Neural cell (in vitro differentiated cells): ENCODE results near the gene FAM78B. TPM values are rescaled to one million over a fixed set of nuclear protein-coding genes. Genes with fewer than 3 reads are reported as not detected.

Source experiments
- H2AFZ ChIP-seq: fragments of 200-600, 300-800 bp; sonication (generic), shearing (Covaris generic); 2 replicates; pipeline ENCODE4 v1.6.0; 2014; ENCODE audit warnings: low read depth, mild to moderate bottlenecking, antibody characterized with exemption, low read length, moderate library complexity
- H3F3A ChIP-seq: fragments of 200-600 bp; shearing (Covaris generic); 2 replicates; pipeline ENCODE4 v1.6.1; 2016; ENCODE audit warnings: mild to moderate bottlenecking, moderate library complexity, mixed read lengths, antibody characterized with exemption, low read length; ENCODE audit not compliant: insufficient read depth, poor library complexity, severe bottlenecking
- H3K27ac ChIP-seq: fragments of 200-600, 300-800 bp; sonication (generic), shearing (Covaris generic); 2 replicates; pipeline ENCODE4 v1.5.1; 2014; ENCODE audit warnings: mild to moderate bottlenecking, low read length, moderate library complexity
- H3K27me3 ChIP-seq: fragments of 300-800, 200-600 bp; sonication (generic), shearing (Covaris generic); 2 replicates; pipeline ENCODE4 v1.6.0; 2014; ENCODE audit warnings: mild to moderate bottlenecking, low read depth, low read length, moderate library complexity; ENCODE audit not compliant: insufficient read depth
- H3K36me3 ChIP-seq: fragments of 300-800, 200-600 bp; sonication (generic), shearing (Covaris generic); 2 replicates; pipeline ENCODE4 v1.5.1; 2014; ENCODE audit warnings: mild to moderate bottlenecking, antibody characterized with exemption, low read length, moderate library complexity; ENCODE audit not compliant: insufficient read depth
- H3K4me2 ChIP-seq: fragments of 300-800, 200-600 bp; sonication (generic), shearing (Covaris generic); 2 replicates; pipeline ENCODE4 v1.6.0; 2014; ENCODE audit warnings: mild to moderate bottlenecking, low read length
- H3K4me3 ChIP-seq: fragments of 300-800, 200-600 bp; sonication (generic), shearing (Covaris generic); 2 replicates; pipeline ENCODE4 v1.5.1; 2014; ENCODE audit warnings: mild to moderate bottlenecking, low read length, moderate library complexity
- H3K79me2 ChIP-seq: fragments of 200-600 bp; shearing (Covaris generic); replicated peaks from 2 replicates; pipeline ENCODE4 v1.6.0; 2014; ENCODE audit warnings: mild to moderate bottlenecking, low read length, moderate library complexity; ENCODE audit not compliant: insufficient read depth
- H3K9ac ChIP-seq: fragments of 300-800, 200-600 bp; sonication (generic), shearing (Covaris generic); 2 replicates; pipeline ENCODE4 v1.6.1; 2016; ENCODE audit warnings: mild to moderate bottlenecking, low read length, mixed read lengths
- H3K9me2 ChIP-seq: fragments of 200-600 bp; shearing (Covaris generic); 2 replicates; pipeline ENCODE4 v1.6.1; 2016; ENCODE audit warnings: mild to moderate bottlenecking, low read length, mixed read lengths; ENCODE audit not compliant: insufficient read depth
- H3K9me3 ChIP-seq: fragments of 200-600, 300-800 bp; sonication (generic), shearing (Covaris generic); 2 replicates; pipeline ENCODE4 v1.6.1; 2016; ENCODE audit warnings: mild to moderate bottlenecking, mixed run types, low read length, moderate library complexity, mixed read lengths
- H4K20me1 ChIP-seq: fragments of 200-600 bp; shearing (Covaris generic); 2 replicates; pipeline ENCODE4 v1.6.1; 2016; ENCODE audit warnings: mild to moderate bottlenecking, mixed run types; ENCODE audit not compliant: insufficient read depth
- CTCF ChIP-seq: fragments of 450-650 bp; IDR thresholded peaks from 2 replicates; pipeline ENCODE4 v1.5.1; 2014; ENCODE audit warnings: antibody characterized with exemption, mild to moderate bottlenecking, moderate library complexity; ENCODE audit not compliant: poor library complexity, severe bottlenecking
- EP300 ChIP-seq: fragments of 450-650 bp; conservative IDR thresholded peaks from 2 replicates; pipeline ENCODE4 v1.6.1; 2014; ENCODE audit warnings: antibody characterized with exemption, mild to moderate bottlenecking, moderate library complexity; ENCODE audit not compliant: poor library complexity, severe bottlenecking
- EZH2 ChIP-seq: fragments of 200-600, 300-800 bp; shearing (Covaris generic), sonication (generic); IDR thresholded peaks from 2 replicates; pipeline ENCODE4 v1.6.1; 2014; ENCODE audit warnings: antibody characterized with exemption, low read length, borderline replicate concordance, mild to moderate bottlenecking; ENCODE audit not compliant: insufficient read depth, poor library complexity, severe bottlenecking
- MXI1 ChIP-seq: fragments of 450-650 bp; conservative IDR thresholded peaks from 2 replicates; pipeline ENCODE4 v1.6.1; 2014; ENCODE audit warnings: antibody characterized with exemption, mild to moderate bottlenecking; ENCODE audit not compliant: poor library complexity, severe bottlenecking
- POLR2AphosphoS5 ChIP-seq: IDR thresholded peaks from 2 replicates; pipeline ENCODE4 v1.6.1; 2012
- RAD21 ChIP-seq: fragments of 450-650 bp; conservative IDR thresholded peaks from 2 replicates; pipeline ENCODE4 v1.6.1; 2014; ENCODE audit warnings: antibody characterized with exemption, mild to moderate bottlenecking, moderate library complexity
- SMC3 ChIP-seq: fragments of 450-650 bp; conservative IDR thresholded peaks from 2 replicates; pipeline ENCODE4 v1.6.1; 2014; ENCODE audit warnings: antibody characterized with exemption, mild to moderate bottlenecking, moderate library complexity; ENCODE audit not compliant: poor library complexity
- TAF1 ChIP-seq: IDR thresholded peaks from 2 replicates; pipeline ENCODE4 v1.6.1; 2012; ENCODE audit warnings: low read depth
- polyA plus RNA-seq: library from polyadenylated mRNA; depleted of rRNA; stranded (reverse); fragments of >200 nt; gene quantifications from 2 replicates; pipeline ENCODE4 v1.2.3, GENCODE V29; 2014
- TF ChIP-seq, protein P1 (sequence below): IDR thresholded peaks from 2 replicates; pipeline ENCODE4 v1.6.1; 2012; ENCODE audit warnings: borderline replicate concordance

FAM78B gene
- polyA plus RNA-seq, 1 donor from 2014 or later: 2.4 TPM

DNA sequence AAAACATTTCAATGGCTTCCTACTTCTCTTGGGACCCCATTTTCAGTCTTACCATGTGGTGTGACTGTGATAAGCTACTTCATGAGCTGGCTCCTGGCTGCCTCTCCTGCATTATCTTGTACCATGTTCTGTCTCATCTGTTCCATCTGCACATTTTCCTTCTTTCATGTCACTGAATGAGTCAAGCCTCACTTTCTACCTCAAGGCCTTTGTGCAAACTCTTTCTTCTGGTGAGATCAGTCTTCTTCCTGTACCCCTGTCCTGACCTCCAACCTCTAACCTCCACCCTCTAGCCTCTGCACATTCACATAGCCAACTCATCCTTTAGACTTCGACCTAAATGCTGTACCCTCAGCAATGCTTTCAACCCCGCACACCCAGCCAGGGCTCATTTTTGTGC is 9.6 kb upstream of the FAM78B start:
- Histone ChIP-seq H3K4me2 (no peak overlapping the region), H3K9ac (no peak overlapping the region), H3K4me3 (no peak overlapping the region), H3K27ac (no peak overlapping the region), H2AFZ (no peak overlapping the region), H3K27me3 (no peaks in the 10 kb centered on the region), H3K9me3 (no peaks in the 10 kb centered on the region), H3K9me2 (no peaks in the 10 kb centered on the region), H3K79me2 (no peaks in the 10 kb centered on the region), H3K36me3 (no peaks in the 10 kb centered on the region), H4K20me1 (no peaks in the 10 kb centered on the region), H3F3A (no peaks in the 10 kb centered on the region)
- TF ChIP-seq SMC3: no peak
- no peak for TF ChIP-seq TAF1
- no peak for TF ChIP-seq RAD21
- no peak for TF ChIP-seq EP300

- Histone ChIP-seq H3K9me3 (no peaks in the 10 kb centered on the region), H3K27ac (no peak overlapping the region), H3K4me3 (no peak overlapping the region), H2AFZ (no peak overlapping the region), H3K27me3 (no peaks in the 10 kb centered on the region), H4K20me1 (no peaks in the 10 kb centered on the region), H3K9me2 (no peaks in the 10 kb centered on the region), H3K79me2 (no peaks in the 10 kb centered on the region), H3K36me3 (no peaks in the 10 kb centered on the region), H3K9ac (no peak overlapping the region), H3F3A (no peaks in the 10 kb centered on the region), H3K4me2 (no peak overlapping the region)
- TF ChIP-seq EP300: no peak
- no peak for TF ChIP-seq RAD21
- TF ChIP-seq SMC3: no peak
- TF ChIP-seq MXI1: no peak
- TF ChIP-seq TAF1: no peak
- TF ChIP-seq, protein P1, sequence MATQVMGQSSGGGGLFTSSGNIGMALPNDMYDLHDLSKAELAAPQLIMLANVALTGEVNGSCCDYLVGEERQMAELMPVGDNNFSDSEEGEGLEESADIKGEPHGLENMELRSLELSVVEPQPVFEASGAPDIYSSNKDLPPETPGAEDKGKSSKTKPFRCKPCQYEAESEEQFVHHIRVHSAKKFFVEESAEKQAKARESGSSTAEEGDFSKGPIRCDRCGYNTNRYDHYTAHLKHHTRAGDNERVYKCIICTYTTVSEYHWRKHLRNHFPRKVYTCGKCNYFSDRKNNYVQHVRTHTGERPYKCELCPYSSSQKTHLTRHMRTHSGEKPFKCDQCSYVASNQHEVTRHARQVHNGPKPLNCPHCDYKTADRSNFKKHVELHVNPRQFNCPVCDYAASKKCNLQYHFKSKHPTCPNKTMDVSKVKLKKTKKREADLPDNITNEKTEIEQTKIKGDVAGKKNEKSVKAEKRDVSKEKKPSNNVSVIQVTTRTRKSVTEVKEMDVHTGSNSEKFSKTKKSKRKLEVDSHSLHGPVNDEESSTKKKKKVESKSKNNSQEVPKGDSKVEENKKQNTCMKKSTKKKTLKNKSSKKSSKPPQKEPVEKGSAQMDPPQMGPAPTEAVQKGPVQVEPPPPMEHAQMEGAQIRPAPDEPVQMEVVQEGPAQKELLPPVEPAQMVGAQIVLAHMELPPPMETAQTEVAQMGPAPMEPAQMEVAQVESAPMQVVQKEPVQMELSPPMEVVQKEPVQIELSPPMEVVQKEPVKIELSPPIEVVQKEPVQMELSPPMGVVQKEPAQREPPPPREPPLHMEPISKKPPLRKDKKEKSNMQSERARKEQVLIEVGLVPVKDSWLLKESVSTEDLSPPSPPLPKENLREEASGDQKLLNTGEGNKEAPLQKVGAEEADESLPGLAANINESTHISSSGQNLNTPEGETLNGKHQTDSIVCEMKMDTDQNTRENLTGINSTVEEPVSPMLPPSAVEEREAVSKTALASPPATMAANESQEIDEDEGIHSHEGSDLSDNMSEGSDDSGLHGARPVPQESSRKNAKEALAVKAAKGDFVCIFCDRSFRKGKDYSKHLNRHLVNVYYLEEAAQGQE: no peak
- no peak for TF ChIP-seq EZH2
- TF ChIP-seq CTCF: no peak
- no peak for TF ChIP-seq POLR2AphosphoS5
These were observed 8.2 kb upstream of the FAM78B start for GRCh38 chr1:166175032-166175431.

GRCh38 chr1:166174108-166174507 is 7.3 kb upstream of the FAM78B start:
- Histone ChIP-seq H3K9me2 (no peaks in the 10 kb centered on the region), H3K79me2 (no peaks in the 10 kb centered on the region), H3K4me2 (no peak overlapping the region), H3K36me3 (no peaks in the 10 kb centered on the region), H3K27ac (no peak overlapping the region), H3K9ac (no peak overlapping the region), H3K9me3 (no peaks in the 10 kb centered on the region), H3K4me3 (no peak overlapping the region), H3K27me3 (peaks cover 1% of the 10 kb centered on the region), H2AFZ (no peak overlapping the region), H3F3A (no peaks in the 10 kb centered on the region), H4K20me1 (no peaks in the 10 kb centered on the region)
- TF ChIP-seq EZH2 (no peak), MXI1 (no peak), RAD21 (no peak), EP300 (no peak), SMC3 (no peak), POLR2AphosphoS5 (no peak), TAF1 (no peak), CTCF (no peak)
- TF ChIP-seq, protein P1: no peak
